Endothelial cell of umbilical vein (primary cell): Measurements from ENCODE around the gene ZFX.

ENCODE experiments used
- CTCF ChIP-seq, 2 donors: IDR thresholded peaks; 1 replicate in 1 of 2; 2 replicates in 1 of 2; pipeline ENCODE4 v1.5.1; 2011; ENCODE audit warnings: low read length in 2 of 2, mild to moderate bottlenecking in 2 of 2, moderate library complexity in 2 of 2, control low read depth in 1 of 2, inconsistent platforms in 1 of 2, low read depth in 1 of 2; ENCODE audit not compliant: insufficient read depth in 1 of 2; ENCODE audit errors: extremely low read depth in 1 of 2
- EZH2 ChIP-seq: IDR thresholded peaks from 2 replicates; pipeline ENCODE4 v1.6.1; 2012; ENCODE audit warnings: borderline replicate concordance, low read depth, mild to moderate bottlenecking, moderate library complexity, low read length, inconsistent platforms; ENCODE audit not compliant: severe bottlenecking
- FOS ChIP-seq: IDR thresholded peaks from 2 replicates; pipeline ENCODE4 v1.6.1; 2011; ENCODE audit warnings: mild to moderate bottlenecking, low read length, moderate library complexity, borderline replicate concordance; ENCODE audit not compliant: insufficient read depth
- GATA2 ChIP-seq: IDR thresholded peaks from 2 replicates; pipeline ENCODE4 v1.7.0; 2011; ENCODE audit warnings: low read depth, mild to moderate bottlenecking, moderate library complexity, mixed read lengths, low read length; ENCODE audit not compliant: insufficient read length, insufficient read depth
- JUN ChIP-seq: IDR thresholded peaks from 2 replicates; pipeline ENCODE4 v1.6.1; 2011; ENCODE audit warnings: borderline replicate concordance, low read depth; ENCODE audit not compliant: insufficient read length, insufficient read depth
- MAX ChIP-seq: IDR thresholded peaks from 2 replicates; pipeline ENCODE4 v1.6.1; 2011; ENCODE audit not compliant: insufficient read depth, insufficient read length
- MYC ChIP-seq: IDR thresholded peaks from one replicate; pipeline ENCODE4 v1.6.1; 2011; ENCODE audit warnings: mild to moderate bottlenecking, low read depth, low read length
- POLR2A ChIP-seq: IDR thresholded peaks from 2 replicates; pipeline ENCODE4 v1.6.1; 2012; ENCODE audit warnings: low read depth, mild to moderate bottlenecking, control low read depth, low read length

GRCh38 chrX:24167719-24168472 lies 18.4 kb downstream of the ZFX start:
- TF ChIP-seq CTCF (IDR thresholded peaks at IDR 0.05; ENCODE audit: extremely low read depth in 1 of 2, insufficient read depth in 1 of 2, low read depth in 1 of 2, low read length in 2 of 2) (no peak), FOS (no peak), MAX (no peak), POLR2A (no peak), MYC (no peak), EZH2 (no peak), JUN (no peak), GATA2 (no peak)
